GM11168 (cell line): ENCODE data around the gene TMEM132E.

Experiments
- in situ Hi-C: fragments of 300-500 bp; cut with MboI; formaldehyde crosslinking; loops from one replicate; pipeline ENCODE4 v1.12.0; 2022; ENCODE audit warnings: low sequenced_read_pairs; ENCODE audit not compliant: unreplicated experiment

Gene TMEM132E

DNA sequence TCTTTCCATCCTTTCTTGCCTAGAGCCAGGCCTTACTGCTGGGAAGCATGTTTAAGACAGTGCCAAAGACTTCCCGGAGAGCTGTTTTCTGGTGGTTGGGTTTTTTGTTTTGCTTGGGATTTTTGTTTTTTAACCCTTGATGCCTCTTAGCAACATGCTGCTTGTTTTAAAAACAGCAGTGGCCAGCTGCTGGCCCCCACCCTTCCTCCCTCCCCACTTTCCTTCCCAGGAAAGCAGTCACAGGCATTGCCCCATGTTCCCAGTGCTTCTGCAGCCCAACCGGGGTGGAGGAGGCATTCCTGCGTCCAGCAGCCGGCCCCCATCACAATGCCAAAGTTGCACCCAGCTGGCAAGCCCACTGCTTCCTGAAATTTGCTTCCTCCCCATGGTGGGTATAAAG is 12.6 kb downstream of the TMEM132E start:
- in situ Hi-C loops = no loop called here

DNA sequence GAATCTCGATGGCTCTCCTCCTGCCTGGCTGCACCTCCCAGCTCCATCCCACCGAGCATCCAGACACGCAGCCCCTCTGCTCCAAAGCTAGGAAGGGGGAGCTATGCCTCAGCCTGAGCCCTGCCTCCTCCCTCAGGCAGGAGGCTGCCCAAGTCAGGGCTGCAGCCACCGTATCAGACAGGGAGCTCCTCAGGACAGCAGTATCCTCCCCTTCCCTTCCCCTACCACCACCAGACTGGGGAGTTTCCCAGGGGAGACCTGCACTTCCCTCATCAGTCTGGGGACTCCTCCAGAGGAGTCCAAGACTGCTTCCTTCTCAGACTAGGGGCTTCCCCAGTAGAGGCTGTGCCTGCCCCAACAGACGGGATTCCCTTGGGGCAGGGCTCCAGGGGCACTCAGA is 17.5 kb downstream of the TMEM132E start:
- in situ Hi-C loops = no loop called here

DNA sequence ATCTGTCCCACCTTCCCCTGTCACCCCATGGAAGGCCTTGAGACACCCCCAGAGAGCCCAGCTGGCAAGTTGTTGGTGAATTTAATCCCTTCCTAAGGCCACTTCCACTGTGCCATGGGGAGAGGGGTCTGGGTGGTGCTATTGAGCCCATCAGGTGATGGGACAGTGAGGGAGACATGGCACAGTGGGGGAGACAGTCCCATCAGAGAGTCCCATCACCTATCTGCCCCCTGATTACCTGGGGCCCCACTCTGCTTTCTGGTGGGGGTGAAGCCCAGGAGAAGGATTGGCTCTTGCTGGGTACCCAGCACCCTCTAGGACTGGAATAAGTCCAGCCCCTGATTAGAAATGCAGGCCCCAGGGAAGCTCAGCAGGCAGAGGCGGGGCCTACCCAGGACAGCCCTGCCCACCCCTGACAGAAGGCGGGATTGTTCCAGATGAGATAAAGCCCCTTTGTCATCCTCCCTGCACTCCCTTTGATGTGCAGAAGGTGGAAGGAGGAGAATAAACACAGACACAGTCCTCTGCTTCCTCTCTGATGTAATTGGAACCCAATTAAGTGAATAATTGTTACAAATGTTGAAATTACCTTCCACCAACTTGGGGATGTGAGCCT is 18.9 kb downstream of the TMEM132E start:
- in situ Hi-C loops = no loop called here

DNA sequence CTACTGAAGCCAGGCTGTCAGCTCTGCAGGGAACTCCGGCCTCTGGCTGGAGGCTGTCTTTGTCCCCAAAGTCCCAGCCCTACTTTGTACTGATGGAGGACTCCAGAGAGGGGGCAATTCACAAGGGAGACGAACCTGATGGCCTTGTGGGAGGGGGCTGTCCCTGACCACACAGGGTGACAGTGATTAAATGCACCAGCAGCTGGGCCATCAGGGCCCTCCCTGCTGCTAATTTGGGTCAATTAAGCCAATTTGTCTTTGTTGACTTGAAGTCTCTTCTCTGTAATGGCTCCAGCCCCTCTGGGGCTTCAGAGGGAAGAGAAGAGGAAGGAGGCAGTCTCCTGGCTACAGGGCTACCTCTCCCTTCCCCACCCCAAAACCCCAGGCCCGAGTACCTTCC is 22.0 kb downstream of the TMEM132E start:
- in situ Hi-C loops = no loop called here

DNA sequence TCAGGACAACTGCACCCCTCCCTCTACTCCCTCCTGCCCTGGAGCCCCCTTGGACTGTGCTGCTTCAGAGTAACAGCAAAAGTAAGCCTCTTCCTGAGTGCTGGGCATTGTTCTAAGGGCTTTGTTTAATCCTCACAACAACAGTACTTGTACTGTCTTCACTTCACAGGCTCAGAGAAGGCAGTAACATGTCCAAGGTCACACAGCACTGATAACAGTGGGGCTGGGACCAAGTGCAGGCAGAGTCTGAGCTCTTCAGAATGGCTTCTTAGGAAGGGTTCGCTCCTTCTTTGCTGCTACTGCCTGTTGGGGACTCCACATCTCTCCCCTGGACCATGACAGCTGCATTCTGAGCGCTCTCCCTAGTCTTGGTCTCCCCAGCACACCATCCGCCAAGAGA is 24.6 kb downstream of the TMEM132E start:
- in situ Hi-C loops = no loop called here

DNA sequence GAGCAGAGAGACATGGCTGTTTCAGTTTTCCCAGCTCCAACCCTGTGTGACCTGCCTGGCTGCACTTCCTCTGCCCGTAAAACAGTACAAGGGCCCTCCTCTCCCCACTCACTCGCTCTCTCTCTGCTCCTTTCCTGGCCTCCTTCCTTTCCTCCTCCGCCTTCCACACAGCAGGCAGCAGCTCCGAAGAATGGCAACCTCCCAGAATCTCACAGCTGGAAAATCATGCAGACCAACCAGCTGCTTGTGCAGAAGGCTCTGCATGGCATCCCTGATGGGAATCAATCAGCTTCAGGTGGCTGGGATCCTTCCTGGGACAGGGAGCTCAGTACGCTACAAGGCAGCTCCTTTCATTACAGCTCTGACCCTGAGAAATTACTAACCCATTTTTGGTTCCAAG is 27.4 kb downstream of the TMEM132E start:
- in situ Hi-C loops = no loop called here

DNA sequence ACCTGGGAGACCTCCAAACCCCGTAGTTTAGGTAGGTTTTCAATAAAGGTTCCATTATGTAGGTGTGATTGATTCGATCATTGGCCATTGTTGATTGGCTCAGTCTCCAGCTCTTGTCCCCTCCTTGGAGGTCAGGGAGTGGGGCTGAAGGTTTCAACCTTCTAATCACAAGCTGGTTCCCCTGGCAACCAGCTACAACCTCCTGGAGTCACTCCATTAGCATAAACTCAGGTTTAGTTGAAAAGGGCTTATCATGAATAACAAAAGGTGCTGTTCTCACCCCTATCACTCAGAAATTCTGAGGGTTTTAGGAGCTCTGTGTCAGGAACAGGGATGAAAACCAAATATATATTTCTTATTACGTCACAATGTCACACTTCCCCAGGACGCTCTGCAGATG is 28.5 kb downstream of the TMEM132E start:
- in situ Hi-C loops = no loop called here

DNA sequence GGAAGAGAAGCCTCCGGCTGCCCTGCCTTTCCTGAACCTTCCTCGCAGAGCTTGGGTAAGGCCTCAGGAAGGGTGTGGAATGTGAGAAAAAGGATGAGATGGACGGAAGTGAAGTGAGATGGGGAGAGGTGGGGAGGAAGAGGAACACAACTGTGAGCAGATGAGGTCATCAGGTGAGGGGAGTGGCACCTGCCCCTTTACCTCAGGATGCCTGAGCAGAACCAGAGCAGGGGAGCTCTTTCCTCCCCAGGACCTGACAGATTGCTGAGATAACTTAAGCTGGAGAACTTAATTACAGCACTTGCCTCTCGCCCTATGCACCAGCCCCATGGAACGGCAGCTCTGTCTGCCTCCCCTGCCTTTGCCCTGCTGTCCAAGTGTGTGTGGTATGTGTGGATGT is 29.8 kb downstream of the TMEM132E start:
- in situ Hi-C loops = no loop called here

DNA sequence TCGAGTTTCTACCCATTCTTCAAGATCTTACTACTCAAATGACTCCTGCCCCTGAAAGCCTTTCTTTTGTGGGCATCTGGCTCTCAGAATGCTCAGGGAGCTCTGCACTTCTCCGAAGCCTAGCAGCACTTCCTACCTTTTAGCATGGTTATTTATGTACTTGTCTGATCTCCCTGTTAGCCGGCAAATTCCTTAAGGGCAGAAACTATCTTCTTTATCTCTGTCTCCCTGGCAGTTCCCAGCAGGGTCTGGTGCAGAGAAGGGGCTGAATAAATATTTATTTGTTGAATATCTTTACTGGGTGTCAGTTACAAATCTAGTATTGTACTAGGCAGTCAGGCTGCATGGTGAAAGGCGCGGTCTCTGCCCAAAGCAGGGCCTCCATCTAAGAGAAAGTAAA is 30.7 kb downstream of the TMEM132E start:
- in situ Hi-C loops = no loop called here

DNA sequence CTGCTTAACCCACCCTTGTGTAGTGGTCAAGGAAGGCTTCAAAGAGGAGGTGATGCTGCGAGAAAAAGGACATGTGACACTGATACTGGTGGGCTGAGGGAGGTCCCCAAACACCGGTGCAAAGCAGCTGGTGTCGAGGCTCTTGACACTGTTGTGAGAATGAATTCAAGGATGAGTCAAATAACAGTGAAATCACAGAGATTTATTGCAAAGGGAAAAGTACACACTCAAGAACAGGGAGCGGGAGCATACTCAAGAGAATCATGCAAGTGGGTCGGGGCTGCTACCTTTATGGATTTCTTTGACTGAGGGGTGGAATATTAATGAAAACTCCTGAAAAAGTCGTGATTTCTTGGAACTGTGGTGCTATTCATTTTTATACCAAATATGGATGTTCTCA is 31.1 kb downstream of the TMEM132E start:
- in situ Hi-C loops = no loop called here

DNA sequence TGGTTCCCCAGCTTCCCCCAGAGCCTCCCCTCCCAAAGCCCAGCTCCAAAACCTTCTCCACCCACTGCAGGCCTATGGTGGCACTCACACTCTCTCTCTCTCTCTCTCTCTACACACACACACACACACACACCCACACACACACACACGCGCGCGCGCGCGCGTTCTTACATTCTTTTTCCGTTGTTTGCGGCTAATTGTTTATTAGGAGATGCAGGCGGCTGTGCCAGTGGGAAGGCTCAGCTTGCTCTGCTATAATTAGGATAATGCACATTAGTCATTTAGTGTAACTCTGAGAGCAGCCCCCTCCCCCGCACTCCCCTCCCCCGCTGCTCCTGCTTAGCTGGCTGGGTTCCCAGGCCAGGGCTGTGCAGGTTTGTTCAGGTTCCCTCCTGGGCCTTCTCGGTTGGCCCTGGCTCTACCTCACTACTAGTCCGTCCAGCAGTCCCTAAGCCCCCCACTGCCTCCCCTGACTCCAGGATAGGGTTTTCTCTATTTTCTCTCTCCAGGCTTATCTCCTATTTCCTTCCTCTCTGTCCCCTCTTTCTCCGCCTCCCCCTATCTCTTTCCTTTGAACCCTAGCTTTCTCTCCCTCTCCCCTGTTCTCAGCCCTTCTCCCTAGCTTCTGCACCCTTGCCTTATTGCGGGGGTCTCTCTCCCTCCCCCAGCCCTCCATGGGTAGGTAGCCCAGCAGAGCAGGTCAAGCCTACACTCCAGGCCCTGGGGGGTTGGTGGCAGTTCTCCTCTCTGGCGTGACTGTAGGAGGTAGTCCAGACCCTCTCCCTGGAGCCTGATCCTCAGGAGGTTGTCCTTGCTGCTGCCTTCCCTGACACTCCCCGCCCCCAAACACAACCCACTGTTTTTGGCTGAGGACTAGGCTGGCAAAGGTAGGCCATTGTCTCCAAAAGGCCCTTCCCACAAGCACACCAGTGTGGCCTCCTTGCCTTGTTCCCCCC is 34.0 kb downstream of the TMEM132E start:
- in situ Hi-C loops = no loop called here

DNA sequence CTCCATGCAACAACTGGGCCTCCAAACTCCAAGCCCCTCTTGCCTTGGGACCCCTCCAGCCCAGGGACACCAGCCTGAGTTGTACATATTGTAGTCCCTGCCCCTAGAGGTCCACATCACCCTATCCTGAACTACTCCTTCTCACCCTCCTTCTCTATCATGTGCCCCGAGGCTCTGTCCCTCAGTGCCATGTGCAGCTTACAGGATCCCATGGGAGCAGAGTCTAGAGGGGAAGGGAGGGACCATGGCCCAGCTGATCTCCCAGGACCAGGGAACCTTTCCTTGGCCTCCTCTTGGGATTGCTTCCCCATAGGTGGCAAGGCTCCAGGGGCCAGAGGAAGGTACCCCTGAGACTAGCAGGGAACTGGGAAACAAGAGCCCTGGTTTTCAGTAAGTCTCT is 35.3 kb downstream of the TMEM132E start:
- in situ Hi-C loops = no loop called here

DNA sequence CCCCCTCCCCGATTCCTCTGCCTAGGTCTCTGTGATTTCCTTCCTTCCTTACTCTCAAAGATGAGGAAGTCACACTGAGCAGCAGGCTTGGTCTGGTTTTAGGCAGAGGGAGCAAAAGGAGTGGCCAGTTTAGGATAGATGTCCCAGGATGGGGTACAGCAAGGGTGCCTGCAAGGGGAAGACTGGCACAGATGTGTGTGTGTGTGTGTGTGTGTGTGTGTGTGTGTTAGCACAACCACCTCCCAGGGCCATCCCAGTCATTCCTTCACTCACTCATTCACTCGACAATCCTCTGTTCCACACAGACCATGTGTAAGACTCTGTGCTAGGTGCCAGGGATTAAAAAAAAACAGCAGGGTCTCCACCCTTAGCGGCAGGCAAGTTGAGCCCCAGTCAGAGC is 35.9 kb downstream of the TMEM132E start:
- in situ Hi-C loops = no loop called here

DNA sequence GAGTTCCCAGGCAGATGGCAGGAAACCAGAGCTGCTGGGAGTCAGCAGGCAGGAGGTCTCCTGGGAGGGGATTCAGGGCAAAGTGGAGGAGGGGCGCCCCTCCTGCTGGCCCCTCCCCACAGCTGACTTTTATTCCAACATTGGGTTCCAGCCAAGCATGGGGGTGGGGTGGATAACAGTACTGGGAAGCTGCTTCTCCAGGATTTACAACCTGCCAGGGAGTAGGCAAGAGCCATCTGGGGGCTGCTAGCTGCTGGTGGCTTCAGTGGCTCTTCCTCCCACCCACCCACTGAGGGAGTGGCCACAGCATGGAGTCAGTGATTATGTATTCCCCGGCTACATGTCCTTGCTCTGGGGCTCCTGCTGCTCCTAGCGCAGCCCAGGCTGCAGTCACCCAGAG is 36.8 kb downstream of the TMEM132E start:
- in situ Hi-C loops = no loop called here

DNA sequence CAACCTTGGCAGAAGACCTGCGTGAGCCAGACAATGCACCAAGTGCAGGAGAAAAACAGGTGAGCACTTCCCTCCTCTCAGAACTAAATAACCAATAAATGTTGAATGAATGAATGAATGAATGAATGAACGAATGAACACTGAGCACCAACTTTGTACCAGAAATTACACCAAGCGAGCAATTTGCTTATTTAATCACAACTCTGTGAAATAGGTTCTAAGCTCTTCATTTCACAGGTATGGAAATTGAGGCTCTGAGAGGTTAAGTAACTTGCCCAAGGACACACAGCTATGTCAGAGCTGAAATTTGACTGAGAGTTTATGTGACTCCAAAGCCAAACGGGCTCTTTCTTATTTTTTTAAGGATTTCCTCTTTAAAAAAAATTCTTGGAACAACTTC is 38.0 kb downstream of the TMEM132E start:
- in situ Hi-C loops = no loop called here

DNA sequence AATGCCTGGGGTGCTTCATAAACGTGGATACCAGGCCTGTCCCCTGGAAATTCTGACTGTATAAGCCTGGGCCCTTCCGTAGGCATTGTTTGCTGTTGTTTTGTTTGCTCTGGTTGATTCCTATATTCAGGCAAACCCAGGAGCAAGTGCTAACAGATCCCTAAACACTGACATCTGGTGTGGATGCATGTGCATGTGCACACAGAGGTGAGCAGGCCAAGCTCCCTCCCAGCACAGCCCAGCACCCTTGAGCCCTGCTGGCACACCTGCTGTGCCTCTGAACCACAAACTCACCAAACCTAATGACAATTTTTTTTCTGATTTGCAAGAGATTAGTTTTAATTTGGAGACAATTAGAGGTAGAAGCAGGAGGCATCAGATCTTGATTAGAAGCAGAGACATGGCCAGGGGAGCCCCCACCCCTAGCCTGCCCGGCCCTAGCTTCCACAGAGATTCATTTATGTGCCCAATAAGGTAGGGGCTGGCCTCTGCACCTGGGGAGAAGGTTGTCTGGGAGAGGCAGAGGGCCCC is 40.4 kb downstream of the TMEM132E start:
- in situ Hi-C loops = no loop called here

DNA sequence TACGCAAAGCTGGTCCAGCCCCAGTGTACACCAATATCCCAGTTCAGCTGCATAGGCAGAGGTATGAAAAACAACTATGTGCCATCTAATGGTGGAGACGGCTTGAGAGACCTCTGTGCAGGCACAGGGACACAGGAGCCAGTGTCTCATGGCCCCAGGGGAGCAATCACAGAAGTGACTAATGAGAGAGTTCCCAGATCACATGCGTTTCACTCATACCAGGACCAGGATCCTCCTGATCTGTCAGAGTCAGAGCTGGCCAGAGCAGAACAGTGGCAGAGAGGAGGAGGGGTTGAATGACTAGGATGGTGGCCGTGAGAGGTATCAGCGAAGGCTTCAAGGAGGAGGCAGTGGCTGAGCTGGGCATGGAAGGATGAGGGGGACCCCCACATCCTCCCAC is 41.1 kb downstream of the TMEM132E start:
- in situ Hi-C loops = no loop called here

DNA sequence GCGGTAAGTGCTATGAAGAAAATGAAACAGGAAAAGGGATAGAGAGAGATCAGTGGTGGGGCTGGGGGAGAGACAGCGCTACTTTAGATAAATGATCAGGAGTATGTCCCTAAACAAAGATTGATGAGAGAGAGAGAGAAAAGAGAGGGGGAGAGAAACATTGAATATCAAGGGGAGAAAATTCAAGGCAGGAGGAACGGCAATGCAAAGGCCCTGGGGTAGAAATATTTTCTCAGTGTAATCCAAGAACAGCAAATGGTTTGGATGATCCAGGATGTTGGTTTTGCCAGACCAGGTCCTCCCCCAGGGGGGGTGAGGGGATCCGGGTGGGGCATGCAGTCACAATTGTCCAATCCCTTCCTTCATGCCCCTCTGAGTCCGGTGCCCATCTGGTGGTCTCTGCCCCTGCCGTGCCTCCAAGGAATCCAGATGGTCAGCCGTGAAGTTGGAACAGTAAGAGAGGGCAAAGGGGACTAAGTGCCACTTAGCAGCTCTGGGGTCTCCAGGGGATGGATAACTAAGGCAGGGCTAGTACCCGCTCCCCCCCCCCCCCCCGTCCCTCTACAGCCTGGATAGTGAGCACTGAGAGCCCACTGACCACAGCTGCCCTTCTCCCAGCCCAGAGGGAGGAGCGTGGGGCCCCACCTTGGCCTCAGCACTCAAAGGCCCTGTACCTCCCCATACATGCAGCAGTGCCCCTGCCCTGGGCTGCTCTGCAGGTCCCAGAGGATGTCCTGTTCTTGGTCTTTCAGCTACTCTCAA is 43.7 kb downstream of the TMEM132E start:
- in situ Hi-C loops = no loop called here

DNA sequence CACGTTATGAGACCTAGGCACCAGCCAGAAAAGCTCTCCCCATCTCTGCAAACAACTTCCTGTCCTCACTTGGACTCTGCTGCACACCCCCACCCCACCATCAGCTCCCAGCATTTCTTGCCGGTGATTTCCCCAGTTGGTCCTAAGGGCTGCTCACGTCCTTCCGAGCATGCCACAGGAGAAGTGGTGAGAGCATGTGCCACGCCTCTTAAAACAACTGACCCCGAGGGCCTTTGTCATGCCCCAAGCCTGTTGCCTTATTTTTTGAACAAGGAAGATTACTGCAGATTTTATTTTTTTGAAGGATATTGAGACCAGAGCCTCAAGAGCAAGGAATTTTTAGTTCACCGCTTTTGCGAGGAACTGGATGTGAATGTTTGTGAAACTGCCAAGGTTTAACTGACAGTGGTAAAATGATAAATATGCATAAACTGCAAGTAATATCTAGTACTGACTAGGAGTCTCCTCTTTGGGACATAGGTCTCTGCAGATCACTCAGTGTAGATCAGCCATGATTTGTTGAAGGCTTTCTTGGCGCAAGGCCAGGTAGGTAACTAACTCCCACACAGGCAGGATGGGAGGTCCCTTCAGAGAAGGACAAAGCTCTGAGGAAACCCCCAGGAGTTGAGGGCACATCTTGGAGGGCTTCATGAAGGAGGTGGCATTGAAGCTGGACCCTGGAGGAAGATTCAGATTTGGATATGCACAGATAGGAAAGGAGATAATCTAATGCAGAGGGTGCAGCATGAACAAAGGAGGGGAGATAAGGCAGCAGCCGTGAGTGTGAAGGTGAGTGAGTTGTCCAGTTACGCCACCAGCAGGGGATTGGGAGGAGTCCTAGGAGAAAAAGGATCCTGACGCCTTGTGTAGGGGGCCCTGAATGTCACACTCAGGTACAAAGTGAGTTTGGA is 44.7 kb downstream of the TMEM132E start:
- in situ Hi-C loops = no loop called here
